Fibroblast of skin of back (primary cell): ENCODE results near the gene PICK1. TPM values are rescaled to one million over a fixed set of nuclear protein-coding genes. Genes with fewer than 3 reads are reported as not detected.

Experiments used
- DNase-seq: peaks from one replicate; pipeline ENCODE4 v3.0.0-alpha.2; 2013
- polyA plus RNA-seq, 2 experiments: library from polyadenylated mRNA; unstranded; fragments of 120-200 nt; gene quantifications; one replicate each; pipeline ENCODE4 v1.2.1, GENCODE V29; 2013; ENCODE audit not compliant: insufficient read length in 2 of 2

PICK1 gene
- polyA plus RNA-seq (2013, experiment 1 of 2; ENCODE audit: insufficient read length) = 11.7 TPM
- 9.6 TPM for polyA plus RNA-seq (2013, experiment 2 of 2; ENCODE audit: insufficient read length)

DNA sequence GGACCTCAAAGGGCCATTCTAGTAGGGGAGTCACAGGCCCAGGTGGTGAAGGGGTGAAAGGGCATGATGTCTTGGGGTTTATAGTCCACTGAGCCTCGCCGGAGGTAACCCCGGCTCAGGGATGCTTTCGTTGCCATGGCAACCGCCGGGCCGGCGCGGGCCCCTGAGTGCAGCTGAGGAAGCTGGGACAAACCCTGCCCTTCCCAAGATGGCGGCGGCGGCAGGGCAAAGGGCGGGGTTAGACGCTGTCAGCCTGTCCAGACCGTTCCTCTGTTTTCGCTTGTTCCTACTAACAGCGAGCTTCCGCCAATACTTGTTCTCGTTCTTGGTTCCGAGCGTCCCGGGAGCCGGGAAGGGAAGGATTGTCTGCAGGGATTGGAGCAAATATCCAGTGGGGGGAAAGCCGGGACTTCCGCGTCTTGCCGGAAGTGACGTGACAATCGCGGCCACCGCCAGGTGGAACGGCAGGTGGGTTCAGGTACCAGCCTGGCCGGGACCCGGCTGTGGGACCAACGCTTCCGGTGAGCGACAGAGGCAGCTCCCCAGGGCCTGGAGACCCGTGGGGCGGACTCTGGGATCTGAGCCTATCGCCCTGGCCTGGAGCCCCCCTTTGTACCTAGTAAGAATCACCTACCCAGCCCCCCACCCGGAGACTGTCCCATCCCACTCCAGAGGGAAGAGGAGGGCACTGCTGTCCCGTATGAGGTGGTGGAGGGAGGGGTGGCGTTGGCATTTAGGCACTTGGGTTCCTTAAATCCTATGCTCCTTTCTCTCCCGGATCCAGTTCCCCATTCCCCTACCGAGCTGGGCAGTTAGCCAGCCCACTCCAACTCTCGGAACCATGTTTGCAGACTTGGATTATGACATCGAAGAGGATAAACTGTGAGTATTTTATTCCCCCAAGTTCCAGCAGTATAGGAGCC lies at the start of gene PICK1:
Gene PICK1, plus strand, starts transcription at position 436 of the 923 bp plus-strand sequence. Its CDS starts 406 bp downstream, at position 842.
- DNase-seq = peak; percentile 92

DNA sequence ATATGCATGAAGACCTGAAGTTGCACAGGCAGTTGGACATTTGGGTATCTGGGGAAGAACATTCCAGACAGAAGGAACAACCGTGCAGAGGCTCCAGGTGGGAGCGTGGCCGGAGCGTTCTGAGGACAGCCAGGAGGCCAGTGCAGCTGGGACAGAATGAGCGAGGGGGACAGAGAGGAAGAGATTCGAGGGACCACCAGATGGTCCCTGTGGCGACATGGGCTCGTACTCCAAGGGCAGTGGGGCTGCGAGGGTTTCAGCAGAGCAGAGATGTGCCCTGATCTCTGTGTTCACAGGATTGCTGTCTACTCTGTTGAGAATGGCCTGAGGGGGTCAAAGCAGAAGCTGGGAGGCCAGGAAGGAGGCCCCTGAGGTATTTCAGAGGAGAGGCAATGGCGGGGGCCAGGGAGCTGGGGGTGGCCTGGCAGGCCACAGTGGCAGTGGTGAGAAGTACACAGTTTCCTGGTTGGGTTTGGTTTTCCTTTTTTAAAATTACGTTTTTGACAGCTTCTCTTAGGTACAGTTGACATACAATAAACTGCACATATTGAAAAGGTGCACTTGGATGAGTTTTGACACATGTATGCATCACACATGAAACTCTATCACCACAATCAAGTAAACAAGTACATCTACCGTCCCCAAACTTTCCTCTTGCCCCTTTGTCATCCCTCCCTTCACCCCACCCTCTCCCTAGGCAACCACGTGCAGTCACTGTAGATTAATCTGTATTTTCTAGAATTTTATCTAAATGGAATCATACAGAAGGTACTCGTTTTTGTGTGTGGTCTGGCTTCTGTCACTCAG lies 48.0 kb upstream of the PICK1 start:
- DNase-seq = no peak

- DNase-seq = no peak
Observed at GRCh38 chr22:38012604-38013072, 44.6 kb upstream of the PICK1 start.

DNA sequence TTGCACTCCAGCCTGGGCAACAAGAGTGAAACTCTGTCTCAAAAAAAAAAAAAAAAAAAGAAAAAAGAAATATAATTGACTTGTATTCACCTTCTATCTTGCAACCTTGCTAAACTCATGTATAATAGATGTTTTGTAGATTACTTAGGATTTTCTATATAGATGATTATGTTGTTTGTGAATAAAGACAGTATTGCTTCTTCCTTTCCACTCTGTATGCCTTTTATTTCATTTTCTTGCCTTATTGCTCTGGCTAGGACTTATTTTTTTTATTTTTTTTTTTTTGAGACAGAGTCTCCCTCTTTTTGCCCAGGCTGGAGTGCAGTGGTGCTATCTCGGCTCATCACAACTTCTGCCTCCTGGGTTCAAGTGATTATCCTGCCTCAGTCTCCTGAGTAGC lies 43.1 kb upstream of the PICK1 start:
- DNase-seq = no peak

DNA sequence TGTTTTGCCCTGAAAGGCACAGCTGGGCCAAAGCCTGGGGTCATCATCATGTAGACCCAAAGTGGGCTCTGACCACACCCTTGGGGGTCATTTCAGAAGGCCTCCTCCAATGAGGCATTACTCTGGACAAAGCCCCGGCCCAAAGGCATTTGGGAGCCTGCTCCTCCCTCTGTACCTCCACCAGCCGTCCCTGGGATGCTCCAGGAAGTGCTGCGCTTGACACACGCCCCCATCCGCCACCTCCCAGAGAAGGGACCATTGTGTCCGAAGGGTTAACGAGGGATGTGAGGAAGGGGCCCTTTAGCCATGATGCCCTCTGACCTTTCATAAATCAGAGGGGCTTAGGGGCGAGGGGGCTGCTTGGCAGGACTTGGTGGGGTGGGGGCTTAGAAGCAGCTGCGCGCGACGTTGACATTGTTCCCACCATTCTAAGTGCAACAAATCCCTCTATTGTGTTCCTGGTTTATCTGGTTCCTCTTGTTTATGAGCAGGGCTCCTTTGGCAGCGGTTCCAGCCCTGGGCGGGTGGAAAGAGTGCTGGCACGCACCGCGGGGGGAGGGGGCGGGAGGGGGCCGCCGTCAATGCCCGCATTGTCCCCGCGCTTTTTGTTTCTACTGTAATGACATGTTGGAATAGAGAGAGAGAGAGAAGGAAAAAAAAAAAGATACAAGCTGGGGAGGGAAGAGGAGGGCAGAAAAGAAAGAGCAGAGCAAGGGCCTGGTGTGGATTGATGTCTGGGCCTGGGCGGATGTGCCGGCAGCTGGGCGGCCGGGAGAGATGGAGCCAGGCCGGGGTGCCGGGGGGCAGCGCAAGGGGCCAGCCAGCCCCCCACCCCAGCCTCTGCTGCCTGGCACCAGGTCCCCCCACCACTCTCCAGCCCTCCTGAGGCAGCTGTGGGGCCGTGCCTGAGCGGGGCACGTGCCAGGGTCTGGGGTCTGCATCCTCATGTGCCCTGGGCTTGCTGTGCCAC lies 40.7 kb upstream of the PICK1 start:
- DNase-seq = no peak

DNA sequence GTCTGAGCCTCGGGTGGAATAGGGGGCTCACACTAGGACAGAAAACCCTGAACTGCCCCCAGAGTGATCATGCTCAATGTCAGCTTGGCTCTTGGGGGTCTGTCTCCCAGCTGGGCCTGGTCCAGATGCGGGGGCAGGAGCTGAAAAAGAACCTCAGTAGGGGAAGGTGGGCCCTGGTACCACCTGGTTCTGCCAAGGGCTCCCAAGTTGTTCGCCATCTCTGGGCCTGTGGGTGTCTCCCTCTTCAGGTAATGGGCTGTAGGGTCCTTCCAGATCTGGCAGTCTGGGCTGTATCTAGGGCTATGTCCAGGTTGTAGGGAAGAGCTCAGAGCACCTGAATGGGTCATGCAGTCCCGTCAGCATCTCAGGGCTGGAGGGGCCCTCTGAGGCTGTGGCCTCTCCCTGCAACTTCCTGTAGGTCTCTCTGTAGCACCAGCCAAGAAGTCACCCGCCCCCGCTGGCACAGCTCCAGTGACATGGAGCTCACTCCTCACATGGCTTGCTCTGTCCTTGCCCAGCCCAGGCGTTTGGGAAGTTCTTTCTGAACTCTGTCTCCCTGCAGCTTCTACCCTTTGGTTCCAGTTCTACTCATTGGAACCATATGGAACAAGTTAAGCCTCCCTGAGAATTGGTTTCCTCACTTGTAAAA lies 39.8 kb upstream of the PICK1 start:
- peak; percentile 58 for DNase-seq

- DNase-seq = no peak
Observed at GRCh38 chr22:38017939-38018885, 39.0 kb upstream of the PICK1 start.

DNA sequence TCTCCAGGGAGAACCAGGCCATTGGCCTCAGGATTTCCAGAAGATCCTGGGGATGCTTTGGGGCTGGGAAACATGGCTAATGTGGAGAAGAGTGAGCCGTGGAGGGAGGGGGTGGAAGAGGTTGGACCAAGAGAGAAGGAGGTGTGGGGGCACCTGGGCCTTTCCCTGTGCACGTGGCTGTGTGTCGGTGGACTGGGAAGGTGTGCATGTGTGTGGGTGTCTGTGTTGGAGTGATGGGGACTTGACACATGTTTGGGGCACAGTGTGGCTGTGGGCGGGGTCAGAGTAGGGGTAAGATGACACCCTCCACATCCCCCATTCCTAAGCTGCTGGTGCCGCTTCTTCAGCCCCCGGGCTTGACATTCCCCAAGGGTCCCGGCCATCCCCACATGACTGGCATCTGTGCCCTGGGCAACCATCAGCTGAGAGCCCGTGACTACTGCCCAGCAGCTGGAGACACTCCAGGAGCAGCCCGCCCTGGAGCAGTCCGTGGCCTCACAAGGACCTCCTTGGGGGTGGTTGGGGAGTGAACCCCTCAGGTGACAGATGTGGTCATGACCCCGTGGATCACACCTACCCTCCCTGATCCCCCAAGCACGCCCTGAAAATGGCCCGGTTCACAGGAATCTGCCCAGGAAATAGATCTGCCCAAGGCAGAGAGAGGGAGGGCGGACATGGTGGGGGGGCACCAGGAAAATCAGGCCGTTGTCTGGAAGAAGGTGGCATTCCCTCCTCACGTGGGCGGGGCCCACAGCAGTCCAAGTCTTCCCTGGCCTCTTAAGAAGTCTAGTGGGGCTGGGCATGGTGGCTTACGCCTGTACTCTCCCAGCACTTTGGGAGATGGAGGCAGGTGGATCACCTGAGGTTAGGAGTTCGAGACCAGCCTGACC lies 38.0 kb upstream of the PICK1 start:
- no peak for DNase-seq

GRCh38 chr22:38021206-38021605 lies 36.0 kb upstream of the PICK1 start:
- DNase-seq = no peak

DNA sequence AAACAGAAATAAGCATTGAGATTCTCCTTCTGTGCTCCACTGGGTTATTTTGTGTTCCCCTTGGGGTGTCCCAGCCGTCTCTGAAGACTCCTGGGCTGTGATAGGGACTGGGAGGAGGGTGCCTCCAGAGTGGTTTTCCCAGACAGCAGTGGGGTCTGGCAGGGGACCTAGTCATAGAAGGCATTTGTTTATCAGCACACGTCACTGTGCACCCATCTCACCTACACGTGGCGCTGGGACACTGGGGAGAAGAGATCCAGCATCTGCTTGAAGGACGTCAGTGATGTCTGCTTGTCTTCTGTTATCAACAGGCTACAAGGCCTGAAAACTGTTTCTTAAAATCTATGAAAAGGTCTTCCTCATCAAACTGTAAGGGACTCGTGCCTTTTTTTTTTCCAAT lies 34.2 kb upstream of the PICK1 start:
- no peak for DNase-seq

DNA sequence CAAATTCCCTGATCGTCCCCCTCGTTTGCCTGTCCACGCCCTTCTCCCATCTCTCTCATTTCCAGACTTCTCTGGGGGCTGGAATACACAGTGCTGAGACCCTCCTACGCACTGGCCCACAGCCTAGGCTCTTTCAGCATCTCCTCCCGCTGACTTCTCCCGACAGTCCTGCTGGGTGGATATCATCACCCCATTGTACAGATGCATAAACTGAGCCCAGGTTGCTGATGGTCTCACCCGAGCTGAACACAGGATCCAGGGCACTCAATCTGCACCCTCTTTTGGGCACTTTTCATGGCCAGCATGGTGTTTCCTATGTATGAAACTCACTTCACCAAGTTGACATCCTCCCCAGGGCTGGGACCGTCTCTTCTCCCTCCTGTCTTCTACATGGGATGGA lies 31.7 kb upstream of the PICK1 start:
- no peak for DNase-seq

GRCh38 chr22:38026130-38027111 lies 30.8 kb upstream of the PICK1 start:
- DNase-seq = no peak

GRCh38 chr22:38027487-38027886 lies 29.7 kb upstream of the PICK1 start:
- no peak for DNase-seq

GRCh38 chr22:38028344-38029130 lies 28.7 kb upstream of the PICK1 start:
- no peak for DNase-seq

DNA sequence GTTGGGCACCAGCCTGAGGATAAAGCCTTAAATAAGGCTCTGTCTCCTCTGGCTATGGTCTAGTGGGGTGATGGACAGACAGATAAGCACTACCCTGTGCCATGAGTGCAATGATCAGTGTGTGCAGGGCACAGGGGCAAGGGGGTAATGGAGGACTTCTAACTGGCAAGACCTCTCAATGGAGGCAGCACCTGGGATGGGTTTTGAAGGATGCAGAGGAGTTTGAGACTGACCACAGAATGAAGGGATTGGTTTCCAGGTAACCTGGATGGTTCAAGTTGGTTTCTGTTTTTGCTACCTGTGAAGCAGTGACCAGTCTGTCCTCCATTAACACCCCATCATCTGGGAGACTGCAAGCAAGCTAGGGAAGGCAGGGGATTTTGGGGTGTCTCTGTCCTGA lies 27.8 kb upstream of the PICK1 start:
- DNase-seq = no peak

- DNase-seq = no peak
Observed at GRCh38 chr22:38029901-38030300, 27.3 kb upstream of the PICK1 start.
